ENCODE results near the gene CDKAL1. TPM values are rescaled to one million over a fixed set of nuclear protein-coding genes. Genes with fewer than 3 reads are reported as not detected.
A peak's percentile ranks its signal among the peaks of the same experiment; 100 is the strongest.
"Not testable (repeated sequence)": the region's sequence is repeated elsewhere in the genome, so short reads cannot be mapped to it uniquely, and the experiment has no call there.

CDKAL1 gene
- total RNA-seq, 1 donor from 2014 or later = 11.9 TPM

DNA sequence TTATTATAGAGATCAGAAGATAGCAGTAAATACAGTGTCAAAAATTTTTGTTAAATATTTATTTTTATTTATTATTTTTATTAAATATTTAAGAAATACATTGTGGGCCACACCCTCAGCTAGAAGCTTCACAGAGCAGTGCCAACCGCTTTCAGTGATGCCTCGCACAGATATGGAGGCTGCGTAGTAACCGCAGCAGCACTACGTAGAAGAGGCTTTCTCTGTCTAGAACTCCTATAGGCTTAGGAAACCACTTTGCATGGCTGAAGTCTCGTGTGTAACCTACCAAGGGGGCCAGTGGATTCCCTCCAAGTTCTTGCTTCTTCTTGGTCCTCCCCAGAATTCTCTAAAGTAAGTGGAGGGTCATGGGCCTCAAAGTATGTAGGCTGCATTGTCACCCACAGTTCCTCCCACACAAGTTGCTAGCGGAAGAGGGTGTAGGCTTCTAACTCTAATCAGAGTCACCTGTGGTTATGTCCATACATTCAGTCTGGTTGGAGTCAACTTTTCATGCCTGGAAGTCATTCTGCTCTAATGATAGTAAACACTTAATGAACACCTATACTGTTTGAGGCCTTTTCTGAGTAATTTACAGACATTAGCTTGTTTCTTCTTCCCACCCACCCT, 285.6 kb downstream of the CDKAL1 start:
- Histone ChIP-seq H3K27ac (no peak overlapping the region), H3K36me3 (no peaks in the 10 kb centered on the region), H3K27me3 (no peaks in the 10 kb centered on the region), H3K4me1 (no peaks in the 10 kb centered on the region), H3K4me3 (no peak overlapping the region), H3K9me3 (no peaks in the 10 kb centered on the region)
- DNase-seq (ENCODE audit: low spot score in 2 of 2) = no peak
- TF ChIP-seq, protein P1, sequence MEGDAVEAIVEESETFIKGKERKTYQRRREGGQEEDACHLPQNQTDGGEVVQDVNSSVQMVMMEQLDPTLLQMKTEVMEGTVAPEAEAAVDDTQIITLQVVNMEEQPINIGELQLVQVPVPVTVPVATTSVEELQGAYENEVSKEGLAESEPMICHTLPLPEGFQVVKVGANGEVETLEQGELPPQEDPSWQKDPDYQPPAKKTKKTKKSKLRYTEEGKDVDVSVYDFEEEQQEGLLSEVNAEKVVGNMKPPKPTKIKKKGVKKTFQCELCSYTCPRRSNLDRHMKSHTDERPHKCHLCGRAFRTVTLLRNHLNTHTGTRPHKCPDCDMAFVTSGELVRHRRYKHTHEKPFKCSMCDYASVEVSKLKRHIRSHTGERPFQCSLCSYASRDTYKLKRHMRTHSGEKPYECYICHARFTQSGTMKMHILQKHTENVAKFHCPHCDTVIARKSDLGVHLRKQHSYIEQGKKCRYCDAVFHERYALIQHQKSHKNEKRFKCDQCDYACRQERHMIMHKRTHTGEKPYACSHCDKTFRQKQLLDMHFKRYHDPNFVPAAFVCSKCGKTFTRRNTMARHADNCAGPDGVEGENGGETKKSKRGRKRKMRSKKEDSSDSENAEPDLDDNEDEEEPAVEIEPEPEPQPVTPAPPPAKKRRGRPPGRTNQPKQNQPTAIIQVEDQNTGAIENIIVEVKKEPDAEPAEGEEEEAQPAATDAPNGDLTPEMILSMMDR (IDR thresholded peaks at IDR 0.05) = no peak
- intact Hi-C loops (cut with DNase I) = no loop called here

DNA sequence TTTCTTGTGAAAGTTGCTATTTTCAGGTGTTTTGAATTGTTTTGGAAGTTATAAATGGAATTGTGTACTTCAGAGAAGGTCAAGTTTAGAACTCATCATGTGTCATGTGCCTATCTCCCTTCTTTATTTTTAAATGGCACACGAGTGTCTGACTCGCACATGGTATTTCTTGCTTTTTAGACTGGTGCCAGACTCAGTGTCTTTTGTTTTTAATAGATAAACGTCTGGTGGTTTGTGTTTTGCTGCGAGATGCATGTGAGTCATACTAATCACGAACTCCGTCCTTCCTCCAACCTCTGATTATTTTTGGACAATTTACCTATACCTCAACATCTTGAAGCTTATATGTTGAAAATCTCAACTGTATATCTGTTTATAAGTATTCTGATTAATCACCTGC, 292.1 kb downstream of the CDKAL1 start:
- no peak overlapping the region for H3K4me3 ChIP-seq

DNA sequence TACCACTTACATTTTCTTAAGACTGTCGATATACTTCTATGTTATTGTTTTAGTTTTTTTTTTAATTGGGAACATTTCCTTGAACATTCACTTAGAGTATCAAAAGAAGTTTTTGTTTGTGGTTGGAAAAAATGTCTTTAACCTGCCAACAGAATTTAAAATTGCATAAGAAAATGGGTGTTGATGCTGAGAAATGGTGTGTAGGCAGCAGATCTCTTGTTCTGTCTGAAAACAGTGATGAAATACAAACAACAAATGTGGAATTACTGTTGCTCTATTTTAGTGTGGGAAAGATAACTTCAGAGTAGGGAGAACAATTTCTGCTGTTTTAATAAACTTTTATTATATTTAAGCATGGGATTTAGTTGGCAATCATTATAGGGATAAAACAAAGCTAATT, 293.5 kb downstream of the CDKAL1 start:
- Histone ChIP-seq H3K27me3 (no peaks in the 10 kb centered on the region), H3K4me3 (no peak overlapping the region), H3K27ac (peak overlapping the region; percentile 46 to 61), H3K9me3 (no peaks in the 10 kb centered on the region), H3K36me3 (no peaks in the 10 kb centered on the region), H3K4me1 (peaks cover 4 to 14% of the 10 kb centered on the region in 2 donors)
- TF ChIP-seq, protein P1 (IDR thresholded peaks at IDR 0.05) = no peak
- intact Hi-C loops (cut with DNase I) = no loop called here
- DNase-seq (ENCODE audit: low spot score in 2 of 2) = no peak

More for the DNA sequence above, 292.1 kb downstream of the CDKAL1 start:
- Histone ChIP-seq H3K36me3 (no peaks in the 10 kb centered on the region), H3K4me1 (peaks cover 4 to 14% of the 10 kb centered on the region in 2 donors), H3K27ac (peak overlapping the region in 1 of 2 donors; percentile 45), H3K27me3 (no peaks in the 10 kb centered on the region), H3K9me3 (no peaks in the 10 kb centered on the region)
- TF ChIP-seq, protein P1 (IDR thresholded peaks at IDR 0.05) = no peak
- no peak for DNase-seq (ENCODE audit: low spot score in 2 of 2)
- intact Hi-C loops (cut with DNase I) = no loop called here

DNA sequence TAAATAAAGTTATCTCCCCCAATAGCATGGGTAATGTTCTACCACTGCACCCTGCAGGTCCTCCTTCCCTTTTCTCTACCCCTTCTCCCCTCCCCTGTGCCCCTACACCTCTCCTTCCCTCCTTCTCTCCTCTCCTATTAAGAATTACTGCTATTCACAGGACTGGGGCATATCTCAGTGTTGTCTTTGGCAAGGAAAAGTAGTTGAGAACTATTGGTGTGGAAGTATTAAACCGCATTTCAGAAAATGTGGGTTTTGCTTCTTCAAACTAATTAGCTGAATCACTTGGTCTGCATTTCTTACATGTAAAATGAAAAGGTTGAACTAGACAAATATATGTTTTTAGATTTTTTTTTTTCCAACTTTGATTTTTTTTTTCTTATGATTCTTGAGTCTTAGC, 296.3 kb downstream of the CDKAL1 start:
- TF ChIP-seq, protein P1 (IDR thresholded peaks at IDR 0.05) = no peak
- Histone ChIP-seq H3K27me3 (no peaks in the 10 kb centered on the region), H3K4me1 (peaks cover 4 to 14% of the 10 kb centered on the region in 2 donors), H3K4me3 (no peak overlapping the region), H3K27ac (no peak overlapping the region), H3K36me3 (no peaks in the 10 kb centered on the region), H3K9me3 (no peaks in the 10 kb centered on the region)
- intact Hi-C loops (cut with DNase I) = no loop called here
- no peak for DNase-seq (ENCODE audit: low spot score in 2 of 2)

DNA sequence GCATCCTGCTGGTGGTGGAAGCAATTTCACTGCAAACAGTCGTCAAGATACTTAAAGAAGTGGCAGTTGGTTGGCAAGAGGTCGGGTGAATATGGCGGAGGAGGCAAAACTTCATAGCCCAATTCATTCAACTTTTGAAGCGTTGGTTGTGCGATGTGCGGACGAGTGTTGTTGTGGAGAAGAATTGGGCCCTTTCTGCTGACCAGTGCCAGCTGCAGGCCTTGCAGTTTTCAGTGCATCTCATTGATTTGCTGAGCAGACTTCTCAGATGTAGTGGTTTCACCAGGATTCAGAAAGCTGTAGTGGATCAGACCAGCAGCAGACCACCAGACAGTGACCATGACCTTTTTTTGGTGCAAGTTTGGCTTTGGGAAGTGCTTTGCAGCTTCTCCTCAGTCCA, 297.0 kb downstream of the CDKAL1 start:
- H3K4me3 ChIP-seq; intact Hi-C loops (cut with DNase I); H3K9me3 ChIP-seq; H3K27ac ChIP-seq; H3K36me3 ChIP-seq; DNase-seq (ENCODE audit: low spot score in 2 of 2); H3K27me3 ChIP-seq: not testable (repeated sequence)
- H3K4me1 ChIP-seq = peaks cover under 1 to 14% of the 10 kb centered on the region in 2 donors

DNA sequence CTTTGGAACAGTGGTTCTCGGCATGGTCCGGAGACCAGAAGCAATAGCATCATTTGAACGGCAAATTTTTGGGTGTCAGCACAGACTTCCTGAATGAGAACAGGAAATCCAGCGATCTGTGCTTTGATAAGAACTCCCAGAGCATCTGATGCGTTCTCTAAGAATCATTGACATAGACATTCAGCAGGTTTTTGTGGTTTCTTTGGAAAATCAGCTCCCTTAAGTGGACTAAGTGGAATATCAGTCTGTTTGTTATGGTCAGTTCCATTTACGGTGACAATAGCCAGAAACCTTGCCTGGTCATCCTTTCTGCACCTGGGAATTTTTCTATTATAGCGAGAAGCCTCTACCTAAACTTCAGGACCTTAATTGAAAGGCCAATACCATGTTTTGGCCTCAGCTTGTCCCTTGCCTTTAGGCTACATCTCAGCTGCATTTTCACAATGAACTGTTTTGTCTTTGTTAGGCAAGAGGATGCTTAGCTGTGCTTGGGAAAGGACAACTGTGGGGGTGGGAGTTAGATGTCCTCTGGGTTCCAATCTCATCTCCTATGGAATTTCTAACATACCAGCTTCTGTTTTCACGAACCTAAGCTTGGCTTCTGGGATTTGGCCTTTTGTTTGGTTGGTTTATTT, 299.7 kb downstream of the CDKAL1 start:
- TF ChIP-seq, protein P1 (IDR thresholded peaks at IDR 0.05) = no peak
- no peak for DNase-seq (ENCODE audit: low spot score in 2 of 2)
- Histone ChIP-seq H3K4me3 (no peak overlapping the region), H3K27me3 (no peaks in the 10 kb centered on the region), H3K9me3 (no peaks in the 10 kb centered on the region), H3K27ac (no peak overlapping the region), H3K4me1 (no peaks in the 10 kb centered on the region), H3K36me3 (no peaks in the 10 kb centered on the region)
- intact Hi-C loops (cut with DNase I) = no loop called here

Data from ascending aorta (tissue), 2 donors.